SKM-1 (cell line): Measurements from ENCODE around the gene BTNL9.
"Not testable (repeated sequence)": the region's sequence is repeated elsewhere in the genome, so short reads cannot be mapped to it uniquely, and the experiment has no call there.

ENCODE experiments used
- DNase-seq: peaks from one replicate; lab custom pipeline; 2025; ENCODE audit not compliant: unreplicated experiment; lab: John Stamatoyannopoulos, UW

The BTNL9 gene

GRCh38 chr5:181039931-181040630 lies at the start of gene BTNL9:
BTNL9 (plus strand) TSS chr5:181040266; CDS start chr5:181045490, 5,224 bp downstream.
- no peak for DNase-seq

- DNase-seq, result no peak
Measured at GRCh38 chr5:180990882-180991242, 49.2 kb upstream of the BTNL9 start.

DNA sequence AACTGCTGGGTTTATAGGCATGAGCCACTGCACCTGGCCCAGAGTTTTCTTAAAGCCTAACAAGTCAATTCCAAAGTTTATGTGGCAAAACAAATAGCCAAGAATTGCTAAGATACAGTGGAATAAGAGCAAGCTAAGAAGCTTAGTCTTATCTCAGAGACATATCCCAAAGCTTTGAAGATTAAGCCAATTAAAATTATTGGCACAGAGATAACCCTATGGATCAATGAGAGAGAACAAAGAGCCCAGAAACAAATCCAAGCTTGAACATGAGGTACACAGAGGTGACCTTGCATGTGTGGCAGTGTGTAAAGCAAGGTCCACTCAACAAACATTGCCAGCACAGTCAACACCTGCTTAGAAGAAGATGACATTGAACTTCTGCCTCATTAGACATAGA lies 38.1 kb upstream of the BTNL9 start:
- DNase-seq, result no peak

- no peak for DNase-seq
Measured at GRCh38 chr5:181005791-181006190, 34.3 kb upstream of the BTNL9 start.

GRCh38 chr5:181008136-181008535 lies 31.9 kb upstream of the BTNL9 start:
- DNase-seq, result no peak

GRCh38 chr5:181010018-181010417 lies 30.0 kb upstream of the BTNL9 start:
- not testable (repeated sequence) for DNase-seq

DNA sequence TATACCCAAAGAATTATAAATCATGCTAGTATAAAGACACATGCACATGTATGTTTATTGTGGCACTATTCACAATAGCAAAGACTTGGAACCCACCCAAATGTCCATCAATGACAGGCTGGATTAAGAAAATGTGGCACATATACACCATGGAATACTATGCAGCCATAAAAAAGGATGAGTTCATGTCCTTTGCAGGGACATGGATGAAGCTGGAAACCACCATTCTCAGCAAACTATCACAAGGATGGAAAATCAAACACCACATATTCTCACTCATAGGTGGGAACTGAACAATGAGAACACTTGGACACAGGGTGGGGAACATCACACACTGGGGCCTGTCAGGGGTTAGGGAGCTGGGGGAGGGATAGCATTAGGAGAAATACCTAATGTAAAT lies 25.4 kb upstream of the BTNL9 start:
- DNase-seq, result not testable (repeated sequence)

- DNase-seq, result not testable (repeated sequence)
Measured at GRCh38 chr5:181017448-181017847, 22.6 kb upstream of the BTNL9 start.

DNA sequence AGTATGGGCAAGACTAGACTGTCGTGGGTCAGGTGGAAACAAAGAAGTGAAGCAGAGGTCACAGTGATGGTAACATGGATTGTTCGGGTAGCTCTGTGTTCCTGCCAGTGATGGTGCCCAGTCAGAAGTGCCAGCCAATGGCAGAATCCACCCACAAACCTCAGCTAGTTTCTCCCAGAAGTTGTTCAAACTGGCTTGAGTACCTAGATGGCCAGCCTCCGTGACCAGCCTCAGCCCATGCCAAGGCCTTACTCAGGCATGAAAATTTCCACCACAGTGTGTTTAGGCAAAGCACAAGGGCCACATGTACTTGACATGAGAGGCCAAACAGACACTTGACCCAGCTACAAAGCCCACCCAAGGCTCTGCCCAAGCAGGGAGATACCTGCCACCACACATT lies 19.4 kb upstream of the BTNL9 start:
- no peak for DNase-seq

DNA sequence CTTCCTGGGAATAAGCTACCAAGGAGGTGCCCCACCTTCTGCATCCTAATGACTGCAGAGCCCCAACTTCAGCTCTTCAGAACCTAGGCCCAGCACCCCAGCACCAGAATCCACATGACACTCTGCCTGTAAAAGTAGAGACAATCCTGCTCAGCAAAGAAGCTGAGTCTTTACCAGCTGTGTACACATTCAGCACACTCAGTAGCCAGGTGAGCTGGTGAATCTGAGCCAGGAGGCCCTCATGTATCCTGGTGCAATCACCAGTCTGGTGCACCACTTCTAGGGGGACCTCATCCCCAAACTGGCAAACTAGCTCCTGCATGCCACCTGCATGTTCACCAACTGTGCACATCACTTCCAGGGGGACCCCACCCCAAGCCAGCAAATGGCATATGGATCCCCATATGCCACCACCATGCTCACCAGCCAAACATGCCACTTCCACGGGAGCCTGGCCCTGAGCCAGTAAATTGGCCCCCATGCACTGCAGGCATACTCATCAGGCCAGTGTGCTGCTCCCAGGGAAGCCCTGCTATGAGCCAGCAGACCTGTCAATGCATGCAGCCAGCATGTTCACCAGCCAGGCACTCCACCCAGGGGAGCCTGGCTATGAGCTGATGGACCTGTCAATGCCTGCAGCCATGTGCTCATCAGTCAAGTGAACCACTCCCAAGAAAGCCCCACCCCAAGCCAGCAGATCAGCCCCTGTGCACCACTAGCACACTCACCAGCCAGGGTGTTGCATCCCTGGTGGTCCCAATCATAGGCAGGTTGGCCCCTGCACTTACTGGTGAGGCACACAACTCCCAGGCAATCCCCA lies 15.6 kb upstream of the BTNL9 start:
- DNase-seq, result no peak

- no peak for DNase-seq
Measured at GRCh38 chr5:181027452-181028031, 12.5 kb upstream of the BTNL9 start.

GRCh38 chr5:181028032-181028819 lies 11.8 kb upstream of the BTNL9 start:
- no peak for DNase-seq

DNA sequence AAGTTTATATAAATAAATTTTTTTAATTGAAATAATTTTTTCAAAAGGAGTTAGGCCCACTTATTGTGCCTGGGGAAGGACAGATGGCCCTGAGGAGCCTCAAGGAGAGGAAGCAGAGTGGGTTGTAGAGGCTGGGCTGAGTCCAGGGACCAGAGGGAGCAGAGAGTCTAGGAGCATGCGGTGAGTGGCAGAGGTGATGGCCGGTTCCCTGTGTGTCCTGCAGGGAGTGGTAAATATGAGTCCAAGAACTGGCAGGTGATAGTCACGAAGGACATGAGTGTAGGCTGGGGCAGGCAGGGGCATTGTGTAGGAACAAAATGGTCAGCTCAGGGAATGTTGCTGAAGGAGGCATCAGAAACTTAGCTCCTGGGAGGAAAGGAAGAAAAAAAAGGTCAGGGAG lies 8.3 kb upstream of the BTNL9 start:
- no peak for DNase-seq

DNA sequence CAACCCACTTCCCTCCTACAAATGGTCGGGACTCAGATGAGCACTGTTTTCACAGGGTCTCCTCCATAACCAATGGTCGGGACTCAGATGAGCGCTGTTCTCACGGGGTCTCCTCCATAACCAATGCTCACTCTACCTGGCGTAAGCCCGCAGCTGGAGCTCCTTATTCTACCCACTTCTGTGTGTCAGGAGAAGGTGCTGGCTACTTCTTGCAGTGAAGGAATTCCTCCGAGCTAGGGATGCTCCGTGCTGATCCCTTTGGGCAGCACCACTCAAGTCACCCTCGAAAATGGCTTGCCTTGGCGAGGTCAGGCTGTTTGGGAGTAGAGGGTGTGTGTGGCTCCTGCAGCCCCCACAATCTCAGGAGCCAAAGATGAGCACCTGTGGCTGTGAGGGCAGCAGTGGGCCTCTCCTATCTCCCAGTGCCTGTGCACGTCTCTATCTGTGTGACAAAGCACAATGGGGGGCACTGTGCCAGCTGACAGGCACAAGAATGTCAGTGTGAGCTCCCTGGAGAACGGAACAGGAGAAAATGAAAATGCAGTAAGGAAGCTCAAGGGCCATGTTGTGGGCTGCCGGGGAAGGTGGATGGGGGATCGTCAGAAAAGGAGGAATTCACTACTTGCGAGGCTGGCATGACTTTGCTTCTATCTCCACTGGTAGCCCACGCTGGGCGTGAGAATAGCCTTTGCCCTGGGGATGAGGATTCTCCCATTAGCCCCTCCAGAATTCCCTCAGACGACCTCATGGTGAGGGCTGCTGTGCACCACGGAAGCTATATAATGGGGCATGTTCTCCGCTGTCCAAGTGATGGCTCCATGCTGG lies 3.9 kb upstream of the BTNL9 start:
- no peak for DNase-seq

GRCh38 chr5:181036816-181037364 lies 3.2 kb upstream of the BTNL9 start:
- no peak for DNase-seq

DNA sequence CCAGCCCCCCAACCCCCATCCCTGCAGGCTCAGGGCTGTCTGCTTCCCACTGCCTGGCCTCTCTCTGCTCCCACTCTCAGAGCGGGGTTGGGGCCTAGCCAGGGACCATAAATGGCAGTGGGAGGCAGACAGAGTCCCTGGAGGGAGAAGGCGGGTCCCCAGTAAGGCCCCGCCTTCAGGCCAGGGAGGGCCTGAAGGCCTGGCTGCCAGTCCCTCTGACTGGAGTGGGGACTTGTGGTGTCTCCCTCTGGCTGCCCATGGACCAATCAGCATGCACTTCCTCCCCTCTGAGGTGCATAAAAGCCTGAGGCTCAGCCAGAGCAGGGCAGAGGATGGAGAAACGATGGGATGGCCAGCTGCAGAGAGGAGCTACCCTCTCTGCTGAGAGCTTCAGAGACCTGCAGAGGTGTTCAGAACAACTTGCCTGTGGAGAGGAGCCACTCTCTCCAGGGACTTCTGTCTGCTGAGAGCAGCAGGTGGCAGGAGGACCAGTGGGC lies 2.7 kb upstream of the BTNL9 start:
- no peak for DNase-seq

DNA sequence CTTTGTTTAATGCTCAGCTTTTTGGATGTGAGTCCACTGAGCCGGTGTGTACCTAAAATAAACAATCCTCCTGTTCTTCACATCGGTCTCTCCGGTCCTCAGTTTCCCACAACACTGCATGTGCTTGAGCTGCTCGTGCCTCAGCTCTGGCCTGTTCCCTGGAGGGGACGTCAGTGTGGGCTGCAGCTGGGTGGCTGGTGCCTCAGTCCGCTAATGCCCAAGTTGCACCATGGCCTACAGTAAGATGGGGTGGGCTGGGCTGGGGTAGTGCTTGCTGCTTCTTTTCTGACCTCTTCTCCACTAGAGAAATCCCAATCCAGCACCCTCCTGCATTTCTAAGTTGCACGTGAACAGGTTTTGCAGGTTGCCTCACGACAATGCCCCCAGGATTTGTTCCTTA lies 595 bp upstream of the BTNL9 start:
- no peak for DNase-seq

GRCh38 chr5:181040631-181040945 lies 522 bp downstream of the BTNL9 start:
- DNase-seq, result no peak

- no peak for DNase-seq
Measured at GRCh38 chr5:181041043-181041442, 977 bp downstream of the BTNL9 start.

DNA sequence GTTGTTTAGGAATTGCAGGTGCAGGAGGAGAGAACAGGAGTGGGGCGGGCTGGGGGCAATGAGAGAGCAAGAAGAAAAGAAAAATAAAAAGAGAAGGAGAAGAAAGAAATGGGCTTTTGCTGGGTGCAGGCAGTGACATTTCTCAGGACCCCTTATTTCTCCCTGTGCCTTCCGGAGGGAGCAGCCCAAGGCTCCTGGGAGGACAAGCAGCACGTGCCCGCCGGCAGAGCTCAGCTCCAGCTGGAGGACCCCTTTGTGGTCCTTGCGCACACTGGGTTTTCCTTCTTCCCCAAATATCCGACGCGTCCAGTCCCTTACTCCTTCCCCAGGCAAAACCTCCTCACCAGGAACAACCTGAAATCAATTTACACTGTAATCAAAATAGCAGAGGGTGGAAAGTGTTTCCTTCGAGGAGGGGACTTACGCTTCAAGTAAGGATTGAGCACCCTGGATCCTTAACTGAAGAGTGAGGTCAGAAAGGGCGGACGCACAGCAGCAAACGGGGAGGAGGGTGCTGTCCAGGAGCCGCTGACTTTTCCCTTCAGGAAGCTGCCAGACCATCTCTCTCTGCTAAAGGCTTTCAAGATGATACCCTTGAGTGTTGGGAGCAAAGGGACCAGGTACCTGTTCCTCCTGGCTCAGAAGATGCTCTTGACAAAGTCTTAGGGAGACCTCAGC lies 2.1 kb downstream of the BTNL9 start:
- DNase-seq, result no peak
